Ishikawa (cell line): ENCODE measurements around the gene UGT1A8.

ENCODE experiments used
- CEBPB ChIP-seq: IDR thresholded peaks from 2 replicates; pipeline ENCODE4 v1.6.1; 2012
- CREB1 ChIP-seq: IDR thresholded peaks from 2 replicates; pipeline ENCODE4 v1.6.1; 2012; ENCODE audit warnings: low read depth
- EGR1 ChIP-seq: IDR thresholded peaks from 2 replicates; pipeline ENCODE4 v1.6.1; 2012
- MAX ChIP-seq: IDR thresholded peaks from 2 replicates; pipeline ENCODE4 v1.6.1; 2012
- REST ChIP-seq: IDR thresholded peaks from 2 replicates; pipeline ENCODE4 v1.6.1; 2012; ENCODE audit warnings: low read depth, mild to moderate bottlenecking
- TEAD4 ChIP-seq: IDR thresholded peaks from 2 replicates; pipeline ENCODE4 v1.6.1; 2012
- YY1 ChIP-seq: IDR thresholded peaks from 2 replicates; pipeline ENCODE4 v1.6.1; 2012; ENCODE audit warnings: low read depth

- no peak for TF ChIP-seq REST
- no peak for TF ChIP-seq CREB1
- no peak for TF ChIP-seq EGR1
- TF ChIP-seq CEBPB, result no peak
- no peak for TF ChIP-seq MAX
- TF ChIP-seq YY1, result no peak
- TF ChIP-seq TEAD4, result no peak
Measured at GRCh38 chr2:233791883-233792329, 174.5 kb downstream of the UGT1A8 start.
